ENCODE results near the gene SPINK2.
A peak's percentile ranks its signal among the peaks of the same experiment; 100 is the strongest.

The SPINK2 gene

GRCh38 chr4:56821381-56822243, at the start of gene SPINK2:
SPINK2 (minus strand) TSS chr4:56821701; CDS start chr4:56821662, 39 bp downstream.
- DNase-seq = peak; percentile 64

- no peak for DNase-seq
Measured at GRCh38 chr4:56870946-56871345, 49.4 kb upstream of the SPINK2 start.

GRCh38 chr4:56863441-56864139, 42.1 kb upstream of the SPINK2 start:
- DNase-seq = peak; percentile 9

- DNase-seq = no peak
Measured at GRCh38 chr4:56861360-56861759, 39.9 kb upstream of the SPINK2 start.

- DNase-seq = no peak
Measured at GRCh38 chr4:56860781-56861180, 39.3 kb upstream of the SPINK2 start.

GRCh38 chr4:56859841-56860240, 38.3 kb upstream of the SPINK2 start:
- no peak for DNase-seq

GRCh38 chr4:56857601-56858309, 36.3 kb upstream of the SPINK2 start:
- DNase-seq = no peak

GRCh38 chr4:56856656-56857055, 35.2 kb upstream of the SPINK2 start:
- no peak for DNase-seq

- no peak for DNase-seq
Measured at GRCh38 chr4:56850910-56851309, 29.4 kb upstream of the SPINK2 start.

- DNase-seq = no peak
Measured at GRCh38 chr4:56844802-56845580, 23.5 kb upstream of the SPINK2 start.

GRCh38 chr4:56843421-56843899, 22.0 kb upstream of the SPINK2 start:
- DNase-seq = no peak

- no peak for DNase-seq
Measured at GRCh38 chr4:56840559-56840958, 19.1 kb upstream of the SPINK2 start.

- DNase-seq = no peak
Measured at GRCh38 chr4:56828784-56829535, 7.5 kb upstream of the SPINK2 start.

GRCh38 chr4:56823933-56824600, 2.6 kb upstream of the SPINK2 start:
- no peak for DNase-seq

- no peak for DNase-seq
Measured at GRCh38 chr4:56818797-56819196, 2.7 kb downstream of the SPINK2 start.

GRCh38 chr4:56817840-56818491, 3.5 kb downstream of the SPINK2 start:
- peak; percentile 52 for DNase-seq

GRCh38 chr4:56806666-56807065, 14.8 kb downstream of the SPINK2 start:
- no peak for DNase-seq

- no peak for DNase-seq
Measured at GRCh38 chr4:56804551-56804950, 16.9 kb downstream of the SPINK2 start.

- DNase-seq = no peak
Measured at GRCh38 chr4:56803471-56803870, 18.0 kb downstream of the SPINK2 start.

All from activated CD4-positive, alpha-beta T cell treated with anti-CD3 and anti-CD28 coated beads for 48 hours (primary cell).